Measurements from ENCODE around the gene C4orf50.

DNA sequence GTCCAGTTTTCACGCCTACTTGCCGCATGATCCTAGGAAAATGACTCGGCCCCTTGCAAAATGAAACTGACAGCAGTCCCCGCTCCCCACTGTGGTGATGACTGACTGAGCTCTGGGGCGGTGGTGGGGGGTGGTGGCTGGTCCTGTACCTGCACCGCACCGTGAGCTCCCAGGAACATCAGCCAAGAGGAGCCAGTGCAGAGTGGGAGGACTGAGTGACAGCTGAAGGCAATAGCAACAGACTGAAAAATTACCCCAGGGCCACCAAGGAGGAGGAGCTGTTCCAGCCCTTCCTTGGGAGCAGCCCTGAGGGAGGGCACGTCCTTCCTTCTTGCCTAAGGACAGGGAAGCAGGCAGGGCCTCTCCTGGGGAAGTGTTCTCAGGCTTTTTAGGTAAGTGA is 2.4 kb upstream of the C4orf50 start:
- TF ChIP-seq, protein P1, sequence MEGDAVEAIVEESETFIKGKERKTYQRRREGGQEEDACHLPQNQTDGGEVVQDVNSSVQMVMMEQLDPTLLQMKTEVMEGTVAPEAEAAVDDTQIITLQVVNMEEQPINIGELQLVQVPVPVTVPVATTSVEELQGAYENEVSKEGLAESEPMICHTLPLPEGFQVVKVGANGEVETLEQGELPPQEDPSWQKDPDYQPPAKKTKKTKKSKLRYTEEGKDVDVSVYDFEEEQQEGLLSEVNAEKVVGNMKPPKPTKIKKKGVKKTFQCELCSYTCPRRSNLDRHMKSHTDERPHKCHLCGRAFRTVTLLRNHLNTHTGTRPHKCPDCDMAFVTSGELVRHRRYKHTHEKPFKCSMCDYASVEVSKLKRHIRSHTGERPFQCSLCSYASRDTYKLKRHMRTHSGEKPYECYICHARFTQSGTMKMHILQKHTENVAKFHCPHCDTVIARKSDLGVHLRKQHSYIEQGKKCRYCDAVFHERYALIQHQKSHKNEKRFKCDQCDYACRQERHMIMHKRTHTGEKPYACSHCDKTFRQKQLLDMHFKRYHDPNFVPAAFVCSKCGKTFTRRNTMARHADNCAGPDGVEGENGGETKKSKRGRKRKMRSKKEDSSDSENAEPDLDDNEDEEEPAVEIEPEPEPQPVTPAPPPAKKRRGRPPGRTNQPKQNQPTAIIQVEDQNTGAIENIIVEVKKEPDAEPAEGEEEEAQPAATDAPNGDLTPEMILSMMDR (IDR thresholded peaks at IDR 0.05): no peak
- TF ChIP-seq POLR2AphosphoS5 (IDR thresholded peaks at IDR 0.05) (no peak), POLR2A (IDR thresholded peaks at IDR 0.05) (no peak), EP300 (IDR thresholded peaks at IDR 0.05; ENCODE audit: low read depth) (no peak)
